ENCODE results near the gene LDLRAD3.

Gene LDLRAD3

DNA sequence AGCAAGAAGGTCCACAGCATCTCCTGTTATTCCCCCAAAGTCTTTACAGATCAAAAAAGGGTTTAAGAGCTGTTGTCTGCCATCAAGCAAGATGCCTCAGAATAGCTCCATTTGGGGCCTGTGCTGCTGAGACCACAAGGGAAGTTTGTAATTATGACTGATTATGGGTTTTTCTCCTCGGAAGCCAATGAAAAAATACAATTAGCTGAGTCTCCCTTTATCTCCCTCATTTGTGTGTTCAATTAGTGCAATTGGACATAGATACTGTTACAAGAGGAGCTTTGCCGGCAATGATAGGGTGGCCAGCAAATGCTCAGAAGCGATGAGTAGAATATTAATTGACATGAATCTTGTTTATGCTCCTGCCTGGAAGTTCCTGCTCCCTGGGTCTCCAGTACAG lies 261.7 kb downstream of the LDLRAD3 start:
- TF ChIP-seq, protein P1, sequence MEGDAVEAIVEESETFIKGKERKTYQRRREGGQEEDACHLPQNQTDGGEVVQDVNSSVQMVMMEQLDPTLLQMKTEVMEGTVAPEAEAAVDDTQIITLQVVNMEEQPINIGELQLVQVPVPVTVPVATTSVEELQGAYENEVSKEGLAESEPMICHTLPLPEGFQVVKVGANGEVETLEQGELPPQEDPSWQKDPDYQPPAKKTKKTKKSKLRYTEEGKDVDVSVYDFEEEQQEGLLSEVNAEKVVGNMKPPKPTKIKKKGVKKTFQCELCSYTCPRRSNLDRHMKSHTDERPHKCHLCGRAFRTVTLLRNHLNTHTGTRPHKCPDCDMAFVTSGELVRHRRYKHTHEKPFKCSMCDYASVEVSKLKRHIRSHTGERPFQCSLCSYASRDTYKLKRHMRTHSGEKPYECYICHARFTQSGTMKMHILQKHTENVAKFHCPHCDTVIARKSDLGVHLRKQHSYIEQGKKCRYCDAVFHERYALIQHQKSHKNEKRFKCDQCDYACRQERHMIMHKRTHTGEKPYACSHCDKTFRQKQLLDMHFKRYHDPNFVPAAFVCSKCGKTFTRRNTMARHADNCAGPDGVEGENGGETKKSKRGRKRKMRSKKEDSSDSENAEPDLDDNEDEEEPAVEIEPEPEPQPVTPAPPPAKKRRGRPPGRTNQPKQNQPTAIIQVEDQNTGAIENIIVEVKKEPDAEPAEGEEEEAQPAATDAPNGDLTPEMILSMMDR (IDR thresholded peaks at IDR 0.05; ENCODE audit: low read depth, low read length), result no peak
- no peak overlapping the region for H3K4me3 ChIP-seq (ENCODE audit: low read depth, low read length)

DNA sequence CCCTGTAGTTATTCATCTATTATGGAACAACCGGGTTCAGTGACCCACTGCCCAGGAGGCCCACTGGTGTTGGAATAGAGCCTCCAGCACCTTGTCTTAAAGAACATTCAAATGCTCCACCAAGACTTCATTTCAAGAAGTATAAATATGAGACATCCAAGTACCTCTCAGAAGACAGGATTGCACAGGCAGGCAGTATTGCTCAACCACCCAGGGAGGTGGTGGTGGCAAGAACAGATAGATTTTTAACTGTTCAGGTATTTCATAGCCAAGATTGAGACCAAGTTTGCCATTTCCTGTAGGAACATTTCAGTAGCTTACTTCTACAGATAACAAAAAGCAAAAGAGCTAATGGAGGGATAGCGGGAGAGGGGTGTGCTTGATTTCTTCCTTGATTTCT lies 266.7 kb downstream of the LDLRAD3 start:
- H3K4me3 ChIP-seq (ENCODE audit: low read depth, low read length), result no peak overlapping the region
- TF ChIP-seq, protein P1 (IDR thresholded peaks at IDR 0.05; ENCODE audit: low read depth, low read length), result no peak

DNA sequence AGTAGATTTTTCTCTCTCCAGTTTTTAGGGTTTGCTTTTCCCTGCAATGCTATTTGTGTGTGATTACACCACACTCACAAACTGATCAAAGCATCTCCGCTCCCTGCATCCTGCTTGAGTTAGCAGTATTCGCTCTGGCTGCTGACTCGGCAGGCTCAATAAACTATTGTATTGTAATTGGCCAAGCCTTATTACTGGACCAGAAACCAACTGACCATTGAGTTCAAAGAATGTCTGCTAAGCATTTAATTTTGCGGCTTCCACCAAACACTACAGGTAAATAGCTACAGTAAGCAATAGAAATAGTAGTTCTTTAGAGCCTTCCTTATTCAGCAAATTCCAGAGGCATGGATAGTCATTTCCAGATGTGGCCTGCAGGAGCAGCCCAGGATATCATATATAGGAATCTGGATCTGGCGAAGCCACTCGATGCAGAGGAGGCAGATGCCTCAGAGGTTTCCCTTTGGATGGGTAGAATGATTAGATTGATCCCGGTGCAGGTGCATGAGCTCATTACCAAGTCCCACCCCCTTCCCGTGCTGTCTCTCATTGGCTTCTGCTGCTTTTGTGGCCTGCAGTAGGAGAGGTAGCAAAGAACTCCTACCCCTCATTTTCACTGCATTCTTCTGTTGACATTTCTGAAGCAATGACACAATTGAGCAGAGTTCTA lies 268.0 kb downstream of the LDLRAD3 start:
- no peak overlapping the region for H3K4me3 ChIP-seq (ENCODE audit: low read depth, low read length)
- TF ChIP-seq, protein P1 (IDR thresholded peaks at IDR 0.05; ENCODE audit: low read depth, low read length), result no peak

DNA sequence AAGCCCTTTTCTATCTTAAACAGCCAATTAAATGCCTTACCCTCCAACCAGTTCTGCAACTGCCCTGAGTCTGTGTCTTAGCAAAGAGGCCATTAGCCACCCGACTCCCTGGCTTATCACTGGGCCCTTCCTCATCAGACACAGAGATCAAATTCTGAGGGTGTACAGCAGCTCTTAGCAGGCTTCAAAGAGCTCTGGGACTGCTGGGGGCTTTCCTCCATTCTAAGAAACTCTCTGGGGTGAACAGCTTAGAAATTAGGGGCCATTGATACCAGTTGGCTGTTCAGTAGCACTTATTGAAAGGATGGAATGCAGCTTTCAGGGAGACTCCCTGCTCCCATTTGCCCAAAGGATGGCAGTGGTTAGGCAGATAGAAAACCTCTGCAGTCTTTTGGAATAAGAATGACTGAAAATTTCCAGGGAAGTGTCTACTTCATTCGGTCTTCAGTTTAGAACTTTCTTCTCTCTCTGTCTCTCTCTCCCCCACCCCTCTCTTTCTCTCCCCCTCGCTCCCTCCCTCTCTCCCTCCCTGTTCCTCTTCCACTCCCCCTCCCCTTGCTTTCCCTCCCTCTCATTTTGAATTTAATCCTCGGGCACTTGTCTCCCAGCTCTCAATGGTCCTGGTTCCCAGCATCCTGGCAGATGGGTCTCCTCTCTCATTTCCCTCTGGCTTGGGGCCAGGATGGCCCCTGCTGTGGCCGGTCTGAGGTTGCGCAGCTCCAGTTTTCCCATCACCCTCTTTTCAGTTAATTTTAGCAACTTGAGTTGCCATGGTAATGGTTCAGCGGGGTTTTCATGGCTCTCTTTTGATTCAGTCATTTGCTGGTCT lies 268.9 kb downstream of the LDLRAD3 start:
- H3K4me3 ChIP-seq (ENCODE audit: low read depth, low read length), result no peak overlapping the region
- TF ChIP-seq, protein P1 (IDR thresholded peaks at IDR 0.05; ENCODE audit: low read depth, low read length), result no peak

DNA sequence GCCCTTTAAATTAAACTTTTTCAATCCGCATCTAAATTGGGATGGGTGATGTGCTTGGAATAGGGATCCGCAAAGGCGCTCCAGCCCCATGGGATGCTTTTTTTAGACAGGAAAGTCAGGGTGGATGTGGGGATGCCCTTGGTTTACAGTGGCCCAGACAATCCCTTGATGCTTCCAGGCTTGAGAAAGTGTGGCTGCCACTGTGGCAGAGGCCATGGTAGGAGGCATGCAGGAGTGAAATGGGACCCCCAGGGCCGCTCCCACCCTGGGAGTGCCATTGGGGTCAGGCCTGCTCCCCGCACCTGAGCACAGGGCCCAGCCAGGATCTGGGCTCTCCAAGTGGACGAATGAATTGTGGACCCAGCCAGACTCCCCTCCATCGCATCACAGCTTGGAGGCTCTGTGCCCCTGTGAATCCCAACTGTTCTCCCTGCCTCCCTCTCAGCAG lies 269.6 kb downstream of the LDLRAD3 start:
- H3K4me3 ChIP-seq (ENCODE audit: low read depth, low read length), result no peak overlapping the region
- TF ChIP-seq, protein P1 (IDR thresholded peaks at IDR 0.05; ENCODE audit: low read depth, low read length), result no peak

DNA sequence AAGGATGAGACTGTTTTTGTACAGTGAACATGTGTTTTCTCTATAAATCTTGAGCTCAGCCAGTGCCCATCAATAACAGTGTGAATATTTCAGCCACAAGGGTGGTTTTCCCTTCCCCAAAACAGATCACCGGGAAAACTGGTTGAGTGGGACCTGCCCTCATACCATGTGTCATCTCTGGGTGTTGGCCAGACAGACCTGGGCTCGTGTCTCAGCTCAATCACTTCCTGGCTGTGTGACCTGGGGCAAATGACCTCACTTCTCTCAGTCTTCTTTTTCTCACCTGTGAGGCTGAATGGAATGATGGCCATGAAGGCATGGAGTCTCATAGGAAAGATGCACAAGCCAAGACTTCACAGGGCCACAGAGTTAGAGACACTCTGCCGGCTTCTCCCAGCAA lies 270.6 kb downstream of the LDLRAD3 start:
- TF ChIP-seq, protein P1 (IDR thresholded peaks at IDR 0.05; ENCODE audit: low read depth, low read length), result no peak
- no peak overlapping the region for H3K4me3 ChIP-seq (ENCODE audit: low read depth, low read length)

Data from WI38 (cell line).